Gastroesophageal sphincter (tissue), 3 donors: ENCODE data around the gene CD7.

ENCODE experiments used
- POLR2AphosphoS5 ChIP-seq: sonication (generic); formaldehyde crosslinking; IDR thresholded peaks from one replicate; pipeline ENCODE4 v1.6.1; 2017; ENCODE audit warnings: antibody characterized with exemption
- TF ChIP-seq, protein P1 (sequence below), 4 experiments: fragments of 200-600 bp in 2 of 4; fragments of 450-650 bp in 2 of 4; sonication (generic) in 1 of 4; IDR thresholded peaks; one replicate each; pipeline ENCODE4 v1.5.1; 2017 to 2019; ENCODE audit warnings: antibody characterized with exemption in 4 of 4, mild to moderate bottlenecking in 2 of 4, moderate library complexity in 2 of 4

DNA sequence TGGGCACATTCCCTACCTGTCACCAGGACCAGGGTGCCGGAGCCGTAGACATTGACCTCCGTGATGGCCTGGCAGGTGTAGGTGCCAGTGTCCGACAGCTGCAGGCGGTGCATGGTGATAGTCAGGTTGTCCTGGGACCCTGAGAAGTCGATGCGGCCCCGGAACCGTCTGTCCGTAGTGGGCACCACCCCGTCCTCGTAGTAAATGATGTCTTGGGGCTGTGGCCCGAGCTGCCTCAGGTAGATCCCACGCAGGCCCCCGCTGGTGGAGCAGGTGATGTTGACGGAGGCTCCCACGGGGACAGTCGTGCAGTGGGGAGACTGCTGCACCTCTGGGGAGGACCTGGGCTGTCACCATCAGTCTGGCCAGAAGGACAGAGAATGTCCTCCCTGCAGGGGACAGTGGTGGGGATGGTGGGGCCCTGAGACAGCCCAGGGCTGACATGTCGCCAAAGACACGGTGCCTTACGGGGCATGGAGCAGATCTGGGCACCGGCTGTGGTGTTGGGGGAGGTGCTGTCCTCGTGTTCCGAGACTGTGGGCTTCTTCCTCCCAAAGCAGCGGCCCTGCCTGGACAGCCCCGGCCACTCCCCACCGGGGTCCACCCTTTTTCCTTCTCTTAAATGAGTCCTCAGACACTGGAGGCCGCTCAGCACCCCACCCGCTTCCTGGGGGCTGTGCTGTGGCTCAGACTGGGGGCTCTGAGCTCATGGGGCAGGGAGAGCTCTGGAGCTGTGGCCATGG lies 586 bp downstream of the CD7 start:
- no peak for TF ChIP-seq POLR2AphosphoS5
- TF ChIP-seq, protein P1, sequence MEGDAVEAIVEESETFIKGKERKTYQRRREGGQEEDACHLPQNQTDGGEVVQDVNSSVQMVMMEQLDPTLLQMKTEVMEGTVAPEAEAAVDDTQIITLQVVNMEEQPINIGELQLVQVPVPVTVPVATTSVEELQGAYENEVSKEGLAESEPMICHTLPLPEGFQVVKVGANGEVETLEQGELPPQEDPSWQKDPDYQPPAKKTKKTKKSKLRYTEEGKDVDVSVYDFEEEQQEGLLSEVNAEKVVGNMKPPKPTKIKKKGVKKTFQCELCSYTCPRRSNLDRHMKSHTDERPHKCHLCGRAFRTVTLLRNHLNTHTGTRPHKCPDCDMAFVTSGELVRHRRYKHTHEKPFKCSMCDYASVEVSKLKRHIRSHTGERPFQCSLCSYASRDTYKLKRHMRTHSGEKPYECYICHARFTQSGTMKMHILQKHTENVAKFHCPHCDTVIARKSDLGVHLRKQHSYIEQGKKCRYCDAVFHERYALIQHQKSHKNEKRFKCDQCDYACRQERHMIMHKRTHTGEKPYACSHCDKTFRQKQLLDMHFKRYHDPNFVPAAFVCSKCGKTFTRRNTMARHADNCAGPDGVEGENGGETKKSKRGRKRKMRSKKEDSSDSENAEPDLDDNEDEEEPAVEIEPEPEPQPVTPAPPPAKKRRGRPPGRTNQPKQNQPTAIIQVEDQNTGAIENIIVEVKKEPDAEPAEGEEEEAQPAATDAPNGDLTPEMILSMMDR (IDR thresholded peaks at IDR 0.05): no peak
